Thyroid gland (tissue), 4 donors: ENCODE results near the gene ACOX2.

Source experiments
- CTCF ChIP-seq, 6 experiments: fragments of 200-600 bp in 3 of 6; fragments of 450-650 bp in 3 of 6; sonication (generic) in 3 of 6; IDR thresholded peaks; one replicate each; pipeline ENCODE4 v1.5.1; 2016 to 2019; ENCODE audit warnings: antibody characterized with exemption in 6 of 6, mild to moderate bottlenecking in 2 of 6, inconsistent platforms in 1 of 6, moderate library complexity in 1 of 6
- POLR2A ChIP-seq, 2 donors: fragments of 450-650 bp; IDR thresholded peaks; one replicate each; pipeline ENCODE4 v1.6.1; 2017; ENCODE audit warnings: antibody characterized with exemption in 2 of 2, mild to moderate bottlenecking in 2 of 2, moderate library complexity in 1 of 2

GRCh38 chr3:58557491-58557890 is 20.5 kb upstream of the ACOX2 start:
- TF ChIP-seq CTCF (IDR thresholded peaks at IDR 0.05), result no peak
- no peak for TF ChIP-seq POLR2A (IDR thresholded peaks at IDR 0.05)
